Measurements from ENCODE around the gene RCC2. TPM values are rescaled to one million over a fixed set of nuclear protein-coding genes. Genes with fewer than 3 reads are reported as not detected.

Gene RCC2
- total RNA-seq, 2 experiments from 2014 or later: 139 to 250 TPM

GRCh38 chr1:17371896-17372295, 67.6 kb downstream of the RCC2 start, which contains the start of gene PADI6:
TSS of gene PADI6 (plus strand) at chr1:17372196. CDS start at chr1:17372246, 50 bp downstream.
- no peaks in the 10 kb centered on the region for H3K9me3 ChIP-seq (ENCODE audit: low read length)
- intact Hi-C loops (cut with micrococcal nuclease; ENCODE audit: unreplicated experiment): no loop called here
- H3K36me3 ChIP-seq (ENCODE audit: insufficient read depth, low read length): no peaks in the 10 kb centered on the region
- TF ChIP-seq CTCF (conservative IDR thresholded peaks at IDR 0.05; ENCODE audit: low read length): no peak
- TF ChIP-seq EZH2phosphoT487 (IDR thresholded peaks at IDR 0.05; ENCODE audit: borderline replicate concordance, low read depth, low read length): no peak
- CTCF ChIA-PET (ENCODE audit: unreplicated experiment): no interaction called here
- POLR2A ChIA-PET: no interaction called here
- BruUV-seq (replicated peaks): no TSS peak
- H3K4me3 ChIP-seq (ENCODE audit: low read depth, low read length, poor library complexity, severe bottlenecking): no peak within 1 kb of the TSS
- no peak within 1 kb of the TSS for H3K4me2 ChIP-seq (ENCODE audit: low read length)
- no peaks in the 10 kb centered on the region for H4K20me1 ChIP-seq (ENCODE audit: insufficient read depth, low read length)
- H3K27ac ChIP-seq (ENCODE audit: low read depth, low read length, poor library complexity, severe bottlenecking): no peak within 1 kb of the TSS
- no peaks in the 10 kb centered on the region for H3K9me2 ChIP-seq (ENCODE audit: insufficient read depth, low read length)
- H3K79me2 ChIP-seq (ENCODE audit: insufficient read depth, low read depth, low read length): no peaks in the 10 kb centered on the region
- H3K4me1 ChIP-seq (ENCODE audit: insufficient read depth, low read length, poor library complexity, severe bottlenecking): no peaks in the 10 kb centered on the region
- DNase-seq (ENCODE audit: low spot score): no peak
- H2AFZ ChIP-seq (ENCODE audit: low read length): no peak within 1 kb of the TSS

- no peaks in the 10 kb centered on the region for H4K20me1 ChIP-seq (ENCODE audit: insufficient read depth, low read length)
- H2AFZ ChIP-seq (ENCODE audit: low read length): no peak overlapping the region
- no peak overlapping the region for H3K27ac ChIP-seq (ENCODE audit: low read depth, low read length, poor library complexity, severe bottlenecking)
- CTCF ChIA-PET (ENCODE audit: unreplicated experiment): no interaction called here
- no peaks in the 10 kb centered on the region for H3K9me3 ChIP-seq (ENCODE audit: low read length)
- H3K9me2 ChIP-seq (ENCODE audit: insufficient read depth, low read length): no peaks in the 10 kb centered on the region
- TF ChIP-seq EZH2phosphoT487 (IDR thresholded peaks at IDR 0.05; ENCODE audit: borderline replicate concordance, low read depth, low read length) (no peak), CTCF (conservative IDR thresholded peaks at IDR 0.05; ENCODE audit: low read length) (peak; percentile 63)
- no peak for DNase-seq (ENCODE audit: low spot score)
- H3K4me2 ChIP-seq (ENCODE audit: low read length): no peak overlapping the region
- no peaks in the 10 kb centered on the region for H3K36me3 ChIP-seq (ENCODE audit: insufficient read depth, low read length)
- intact Hi-C loops (cut with micrococcal nuclease; ENCODE audit: unreplicated experiment): no loop called here
- BruUV-seq (replicated peaks): no TSS peak
- no peaks in the 10 kb centered on the region for H3K4me1 ChIP-seq (ENCODE audit: insufficient read depth, low read length, poor library complexity, severe bottlenecking)
- no peaks in the 10 kb centered on the region for H3K79me2 ChIP-seq (ENCODE audit: insufficient read depth, low read depth, low read length)
- POLR2A ChIA-PET: no interaction called here
- no peak overlapping the region for H3K4me3 ChIP-seq (ENCODE audit: low read depth, low read length, poor library complexity, severe bottlenecking)
Observed at GRCh38 chr1:17370618-17371017, 68.9 kb downstream of the RCC2 start.

- Histone ChIP-seq H3K9me2 (ENCODE audit: insufficient read depth, low read length) (no peaks in the 10 kb centered on the region), H3K9me3 (ENCODE audit: low read length) (no peaks in the 10 kb centered on the region; the same call in 1 of the 2 replicates), H3K36me3 (ENCODE audit: insufficient read depth, low read length) (no peaks in the 10 kb centered on the region), H3K27ac (ENCODE audit: low read depth, low read length, poor library complexity, severe bottlenecking) (no peak overlapping the region), H3K79me2 (ENCODE audit: insufficient read depth, low read depth, low read length) (no peaks in the 10 kb centered on the region), H4K20me1 (ENCODE audit: insufficient read depth, low read length) (no peaks in the 10 kb centered on the region), H2AFZ (ENCODE audit: low read length) (no peak overlapping the region), H3K4me2 (ENCODE audit: low read length) (no peak overlapping the region), H3K4me3 (ENCODE audit: low read depth, low read length, poor library complexity, severe bottlenecking) (no peak overlapping the region), H3K4me1 (ENCODE audit: insufficient read depth, low read length, poor library complexity, severe bottlenecking) (no peaks in the 10 kb centered on the region)
- BruUV-seq (replicated peaks): no TSS peak
- ChIA-PET CTCF (ENCODE audit: unreplicated experiment) (no interaction called here), POLR2A (no interaction called here)
- intact Hi-C loops (cut with micrococcal nuclease; ENCODE audit: unreplicated experiment): no loop called here
- DNase-seq (ENCODE audit: low spot score): no peak
- TF ChIP-seq CTCF (conservative IDR thresholded peaks at IDR 0.05; ENCODE audit: low read length): no peak
- no peak for TF ChIP-seq EZH2phosphoT487 (IDR thresholded peaks at IDR 0.05; ENCODE audit: borderline replicate concordance, low read depth, low read length)
Observed at GRCh38 chr1:17369466-17369865, 70.0 kb downstream of the RCC2 start.

Data from OCI-LY7 (cell line).